GM12878 (cell line): ENCODE data around the gene GGCT. TPM values are rescaled to one million over a fixed set of nuclear protein-coding genes. Genes with fewer than 3 reads are reported as not detected.

Experiments
- ATF7 ChIP-seq: fragments of 450-650 bp; IDR thresholded peaks from 2 replicates; pipeline ENCODE4 v1.6.1; 2016; ENCODE audit warnings: low read depth, mild to moderate bottlenecking
- CEBPB ChIP-seq, 2 experiments: fragments of 150-350 bp in 1 of 2; IDR thresholded peaks; 2 replicates each; pipeline ENCODE4 v1.6.1; 2012 to 2014; ENCODE audit warnings: low read depth in 2 of 2, low read length in 2 of 2, borderline replicate concordance in 1 of 2, inconsistent platforms in 1 of 2
- CREM ChIP-seq: IDR thresholded peaks from 2 replicates; pipeline ENCODE4 v1.6.1; 2014; ENCODE audit warnings: antibody characterized with exemption, low read depth
- EED ChIP-seq: sonication (generic); IDR thresholded peaks from 2 replicates; pipeline ENCODE4 v1.6.1; 2016; ENCODE audit warnings: antibody characterized with exemption, low read depth
- HCFC1 ChIP-seq: fragments of 150-350 bp; IDR thresholded peaks from 2 replicates; pipeline ENCODE4 v1.6.1; 2014; ENCODE audit warnings: low read length
- HDGF ChIP-seq: fragments of 450-650 bp; IDR thresholded peaks from 2 replicates; pipeline ENCODE4 v1.6.1; 2016; ENCODE audit warnings: antibody characterized with exemption
- MEF2A ChIP-seq: IDR thresholded peaks from 2 replicates; pipeline ENCODE4 v1.6.1; 2011; ENCODE audit warnings: low read depth, mild to moderate bottlenecking, low read length, moderate library complexity; ENCODE audit not compliant: insufficient read depth
- MEF2B ChIP-seq: fragments of 450-650 bp; IDR thresholded peaks from 2 replicates; pipeline ENCODE4 v1.6.1; 2018; ENCODE audit warnings: mild to moderate bottlenecking, moderate library complexity; ENCODE audit not compliant: partially characterized antibody, poor library complexity, severe bottlenecking
- MTA3 ChIP-seq: IDR thresholded peaks from 2 replicates; pipeline ENCODE4 v1.6.1; 2012; ENCODE audit warnings: low read length, inconsistent platforms, borderline replicate concordance
- NFYA ChIP-seq: IDR thresholded peaks from 2 replicates; pipeline ENCODE4 v1.6.1; 2011; ENCODE audit warnings: low read depth, mild to moderate bottlenecking, low read length, improper control_type of control experiment, borderline replicate concordance
- PBX3 ChIP-seq: IDR thresholded peaks from 2 replicates; pipeline ENCODE4 v1.6.1; 2011; ENCODE audit warnings: mild to moderate bottlenecking, low read depth, low read length, moderate library complexity; ENCODE audit not compliant: insufficient replicate concordance
- POLR2A ChIP-seq: IDR thresholded peaks from 2 replicates; pipeline ENCODE4 v1.6.1; 2011; ENCODE audit warnings: low read depth, mild to moderate bottlenecking, low read length
- POLR2AphosphoS2 ChIP-seq: IDR thresholded peaks from 2 replicates; pipeline ENCODE4 v1.6.1; 2011; ENCODE audit warnings: low read depth, mild to moderate bottlenecking, low read length, improper control_type of control experiment, moderate library complexity
- RAD21 ChIP-seq: IDR thresholded peaks from 2 replicates; pipeline ENCODE4 v1.6.1; 2011; ENCODE audit warnings: mild to moderate bottlenecking, low read depth, low read length, moderate library complexity; ENCODE audit not compliant: insufficient read depth
- RCOR1 ChIP-seq: conservative IDR thresholded peaks from 2 replicates; pipeline ENCODE4 v1.6.1; 2012; ENCODE audit warnings: low read depth, low read length, improper control_type of control experiment
- SIX5 ChIP-seq: IDR thresholded peaks from 2 replicates; pipeline ENCODE4 v1.6.1; 2011; ENCODE audit warnings: mild to moderate bottlenecking, low read depth, low read length, moderate library complexity; ENCODE audit not compliant: severe bottlenecking
- TARDBP ChIP-seq: IDR thresholded peaks from 2 replicates; pipeline ENCODE4 v1.6.1; 2016; ENCODE audit warnings: borderline replicate concordance
- TCF7 ChIP-seq: IDR thresholded peaks from 2 replicates; pipeline ENCODE4 v1.6.1; 2014; ENCODE audit warnings: antibody characterized with exemption, borderline replicate concordance
- ZNF384 ChIP-seq: IDR thresholded peaks from 2 replicates; pipeline ENCODE4 v1.6.1; 2012; ENCODE audit warnings: low read depth, mild to moderate bottlenecking, low read length, improper control_type of control experiment, borderline replicate concordance
- ZNF622 ChIP-seq: fragments of 450-650 bp; IDR thresholded peaks from 2 replicates; pipeline ENCODE4 v1.6.1; 2017; ENCODE audit warnings: mild to moderate bottlenecking, inconsistent platforms
- polyA plus RNA-seq, 11 experiments: library from polyadenylated mRNA; depleted of rRNA in 4 of 11; unstranded in 6 of 11; stranded (reverse) in 5 of 11; fragments of >200 nt; fragmentation: Nextera tagmentation in 4 of 11; fragmentation: Illumina TruSeq in 1 of 11; extraction: Ambion mirVana in 4 of 11; extraction: Trizol in 1 of 11; gene quantifications; 1 replicate in 1 of 11; 2 replicates in 10 of 11; pipeline versions ENCODE4 v1.2.1 to v1.2.3, GENCODE V29; 2011 to 2016; ENCODE audit warnings: inconsistent platforms in 2 of 11, missing spikeins in 2 of 11, low read depth in 1 of 11
- total RNA-seq, 4 experiments: library from RNA; depleted of rRNA in 3 of 4; stranded (reverse); fragments of >200 nt in 3 of 4; fragmentation: Illumina TruSeq in 1 of 4; extraction: Trizol in 1 of 4; gene quantifications; 2 replicates each; pipeline versions ENCODE4 v1.2.1 to v1.2.3, GENCODE V29; 2013 to 2021
- TF ChIP-seq, protein P1 (sequence below): IDR thresholded peaks from 2 replicates; pipeline ENCODE4 v1.6.1; 2012; ENCODE audit warnings: low read depth, low read length, improper control_type of control experiment
- TF ChIP-seq, protein P2 (sequence below): fragments of 450-650 bp; IDR thresholded peaks from 2 replicates; pipeline ENCODE4 v1.6.1; 2018; ENCODE audit warnings: borderline replicate concordance, mild to moderate bottlenecking; ENCODE audit not compliant: partially characterized antibody
- TF ChIP-seq, protein P3 (sequence below): fragments of 450-650 bp; IDR thresholded peaks from 2 replicates; pipeline ENCODE4 v1.6.1; 2016; ENCODE audit warnings: mild to moderate bottlenecking, moderate library complexity, borderline replicate concordance

Gene GGCT
- total and polyA plus RNA-seq, 10 of the 15 experiments (the other 5 are each of a cell fraction or from before 2014, with no cell fraction given) = 57.0 to 215 (median 92.3) TPM

DNA sequence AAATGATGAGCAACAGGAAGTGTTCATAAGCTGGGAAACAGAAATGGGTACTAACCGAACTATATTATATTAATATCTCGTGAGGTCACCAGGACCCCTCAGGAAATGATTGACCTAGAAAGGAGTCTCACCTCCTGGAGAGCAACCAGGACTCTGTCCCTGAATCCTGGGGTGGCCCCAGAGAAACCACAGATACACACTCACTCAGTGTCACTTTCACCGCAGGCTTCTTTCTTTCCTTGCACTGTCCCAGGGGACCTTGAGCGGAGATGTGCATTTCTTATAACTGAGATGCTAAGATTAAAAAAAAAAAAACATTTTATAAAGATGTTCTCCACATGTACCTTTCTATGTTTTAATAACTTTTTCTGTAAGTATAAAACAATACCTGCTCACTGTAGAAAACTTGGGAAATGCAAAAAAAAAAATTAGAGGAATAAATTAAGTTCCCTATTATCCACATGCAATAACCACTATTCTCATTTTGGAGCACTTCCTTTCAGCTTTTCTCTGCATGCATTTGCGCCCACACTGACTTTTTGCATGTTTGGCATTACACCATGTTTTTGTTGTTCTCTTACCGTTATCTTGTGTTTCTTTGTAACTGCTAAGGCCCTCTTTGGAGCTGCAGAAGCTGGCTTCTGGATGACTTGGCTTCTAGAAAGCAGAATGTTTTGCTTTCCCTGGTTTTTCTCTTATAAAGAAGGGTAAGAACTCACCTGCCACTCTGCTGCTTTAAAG is 41.1 kb downstream of the GGCT start (continued):
- TF ChIP-seq, protein P1, sequence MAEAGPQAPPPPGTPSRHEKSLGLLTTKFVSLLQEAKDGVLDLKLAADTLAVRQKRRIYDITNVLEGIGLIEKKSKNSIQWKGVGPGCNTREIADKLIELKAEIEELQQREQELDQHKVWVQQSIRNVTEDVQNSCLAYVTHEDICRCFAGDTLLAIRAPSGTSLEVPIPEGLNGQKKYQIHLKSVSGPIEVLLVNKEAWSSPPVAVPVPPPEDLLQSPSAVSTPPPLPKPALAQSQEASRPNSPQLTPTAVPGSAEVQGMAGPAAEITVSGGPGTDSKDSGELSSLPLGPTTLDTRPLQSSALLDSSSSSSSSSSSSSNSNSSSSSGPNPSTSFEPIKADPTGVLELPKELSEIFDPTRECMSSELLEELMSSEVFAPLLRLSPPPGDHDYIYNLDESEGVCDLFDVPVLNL = no peak
- TF ChIP-seq CREM (no peak), NFYA (no peak), SIX5 (no peak), MEF2A (no peak), MTA3 (no peak), ZNF384 (no peak; the same call in 1 of the 2 replicates), PBX3 (no peak), CEBPB (IDR thresholded peaks at IDR 0.05; ENCODE audit: borderline replicate concordance in 1 of 2, low read depth in 2 of 2, low read length in 2 of 2) (no peak), HCFC1 (no peak), RAD21 (no peak), RCOR1 (no peak), ATF7 (peak; percentile 70; the same call in 1 of the 2 replicates), EED (peak; percentile 84), MEF2B (peak; percentile 93), HDGF (no peak), POLR2AphosphoS2 (no peak), TCF7 (0 out of 2 replicates have a peak, but pooled peaks have one; percentile 24), ZNF622 (no peak), TARDBP (no peak), POLR2A (no peak)
- TF ChIP-seq, protein P2, sequence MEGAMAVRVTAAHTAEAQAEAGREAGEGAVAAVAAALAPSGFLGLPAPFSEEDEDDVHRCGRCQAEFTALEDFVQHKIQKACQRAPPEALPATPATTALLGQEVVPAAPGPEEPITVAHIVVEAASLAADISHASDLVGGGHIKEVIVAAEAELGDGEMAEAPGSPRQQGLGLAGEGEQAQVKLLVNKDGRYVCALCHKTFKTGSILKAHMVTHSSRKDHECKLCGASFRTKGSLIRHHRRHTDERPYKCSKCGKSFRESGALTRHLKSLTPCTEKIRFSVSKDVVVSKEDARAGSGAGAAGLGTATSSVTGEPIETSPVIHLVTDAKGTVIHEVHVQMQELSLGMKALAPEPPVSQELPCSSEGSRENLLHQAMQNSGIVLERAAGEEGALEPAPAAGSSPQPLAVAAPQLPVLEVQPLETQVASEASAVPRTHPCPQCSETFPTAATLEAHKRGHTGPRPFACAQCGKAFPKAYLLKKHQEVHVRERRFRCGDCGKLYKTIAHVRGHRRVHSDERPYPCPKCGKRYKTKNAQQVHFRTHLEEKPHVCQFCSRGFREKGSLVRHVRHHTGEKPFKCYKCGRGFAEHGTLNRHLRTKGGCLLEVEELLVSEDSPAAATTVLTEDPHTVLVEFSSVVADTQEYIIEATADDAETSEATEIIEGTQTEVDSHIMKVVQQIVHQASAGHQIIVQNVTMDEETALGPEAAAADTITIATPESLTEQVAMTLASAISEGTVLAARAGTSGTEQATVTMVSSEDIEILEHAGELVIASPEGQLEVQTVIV = no peak
- TF ChIP-seq, protein P3, sequence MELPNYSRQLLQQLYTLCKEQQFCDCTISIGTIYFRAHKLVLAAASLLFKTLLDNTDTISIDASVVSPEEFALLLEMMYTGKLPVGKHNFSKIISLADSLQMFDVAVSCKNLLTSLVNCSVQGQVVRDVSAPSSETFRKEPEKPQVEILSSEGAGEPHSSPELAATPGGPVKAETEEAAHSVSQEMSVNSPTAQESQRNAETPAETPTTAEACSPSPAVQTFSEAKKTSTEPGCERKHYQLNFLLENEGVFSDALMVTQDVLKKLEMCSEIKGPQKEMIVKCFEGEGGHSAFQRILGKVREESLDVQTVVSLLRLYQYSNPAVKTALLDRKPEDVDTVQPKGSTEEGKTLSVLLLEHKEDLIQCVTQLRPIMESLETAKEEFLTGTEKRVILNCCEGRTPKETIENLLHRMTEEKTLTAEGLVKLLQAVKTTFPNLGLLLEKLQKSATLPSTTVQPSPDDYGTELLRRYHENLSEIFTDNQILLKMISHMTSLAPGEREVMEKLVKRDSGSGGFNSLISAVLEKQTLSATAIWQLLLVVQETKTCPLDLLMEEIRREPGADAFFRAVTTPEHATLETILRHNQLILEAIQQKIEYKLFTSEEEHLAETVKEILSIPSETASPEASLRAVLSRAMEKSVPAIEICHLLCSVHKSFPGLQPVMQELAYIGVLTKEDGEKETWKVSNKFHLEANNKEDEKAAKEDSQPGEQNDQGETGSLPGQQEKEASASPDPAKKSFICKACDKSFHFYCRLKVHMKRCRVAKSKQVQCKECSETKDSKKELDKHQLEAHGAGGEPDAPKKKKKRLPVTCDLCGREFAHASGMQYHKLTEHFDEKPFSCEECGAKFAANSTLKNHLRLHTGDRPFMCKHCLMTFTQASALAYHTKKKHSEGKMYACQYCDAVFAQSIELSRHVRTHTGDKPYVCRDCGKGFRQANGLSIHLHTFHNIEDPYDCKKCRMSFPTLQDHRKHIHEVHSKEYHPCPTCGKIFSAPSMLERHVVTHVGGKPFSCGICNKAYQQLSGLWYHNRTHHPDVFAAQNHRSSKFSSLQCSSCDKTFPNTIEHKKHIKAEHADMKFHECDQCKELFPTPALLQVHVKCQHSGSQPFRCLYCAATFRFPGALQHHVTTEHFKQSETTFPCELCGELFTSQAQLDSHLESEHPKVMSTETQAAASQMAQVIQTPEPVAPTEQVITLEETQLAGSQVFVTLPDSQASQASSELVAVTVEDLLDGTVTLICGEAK = no peak
